Karpas-422 (cell line): ENCODE data around the gene DIAPH3. TPM values are rescaled to one million over a fixed set of nuclear protein-coding genes. Genes with fewer than 3 reads are reported as not detected.

Source experiments
- DNase-seq: peaks from one replicate; pipeline ENCODE4 v3.0.0-alpha.2; 2015
- H2AFZ ChIP-seq: fragments of 200-600 bp; sonication (generic); 2 replicates; pipeline ENCODE4 v1.6.1; 2014; ENCODE audit warnings: antibody characterized with exemption, low read length, mixed read lengths
- H3K27ac ChIP-seq: fragments of 200-600 bp; sonication (generic); 2 replicates; pipeline ENCODE4 v1.5.1; 2014; ENCODE audit warnings: mild to moderate bottlenecking, low read length, moderate library complexity
- H3K27me3 ChIP-seq: fragments of 200-600 bp; sonication (generic); 2 replicates; pipeline ENCODE4 v1.6.1; 2014; ENCODE audit warnings: low read length, mixed read lengths
- H3K36me3 ChIP-seq: fragments of 200-600 bp; sonication (generic); 2 replicates; pipeline ENCODE4 v1.6.1; 2014; ENCODE audit warnings: low read length, mixed read lengths; ENCODE audit not compliant: insufficient read depth
- H3K4me1 ChIP-seq: fragments of 200-600 bp; sonication (generic); 2 replicates; pipeline ENCODE4 v1.6.1; 2014; ENCODE audit warnings: mild to moderate bottlenecking, low read length, mixed read lengths
- H3K4me2 ChIP-seq: fragments of 200-600 bp; sonication (generic); 2 replicates; pipeline ENCODE4 v1.6.1; 2014; ENCODE audit warnings: low read length, low read depth, mild to moderate bottlenecking; ENCODE audit not compliant: poor library complexity, severe bottlenecking
- H3K4me3 ChIP-seq: fragments of 200-600 bp; sonication (generic); 2 replicates; pipeline ENCODE4 v1.5.1; 2014; ENCODE audit warnings: mild to moderate bottlenecking, antibody characterized with exemption, low read length, mixed read lengths
- H3K79me2 ChIP-seq: fragments of 200-600 bp; sonication (generic); 2 replicates; pipeline ENCODE4 v1.6.1; 2014; ENCODE audit warnings: mild to moderate bottlenecking, low read length, mixed read lengths
- H3K9ac ChIP-seq: fragments of 200-600 bp; sonication (generic); 2 replicates; pipeline ENCODE4 v1.6.0; 2014; ENCODE audit warnings: low read length
- H3K9me2 ChIP-seq: fragments of 200-600 bp; sonication (generic), shearing (Covaris generic); replicated peaks from 2 replicates; pipeline ENCODE4 v1.6.0; 2014; ENCODE audit warnings: mild to moderate bottlenecking, low read length, moderate library complexity; ENCODE audit not compliant: insufficient read depth
- H3K9me3 ChIP-seq: fragments of 300-700, 200-600 bp; sonication (generic); 2 replicates; pipeline ENCODE4 v1.6.1; 2014; ENCODE audit warnings: low read length, mixed read lengths
- H4K20me1 ChIP-seq: fragments of 200-600 bp; sonication (generic); 2 replicates; pipeline ENCODE4 v1.6.1; 2014; ENCODE audit warnings: mild to moderate bottlenecking, antibody characterized with exemption, low read length, low read depth; ENCODE audit not compliant: insufficient read depth
- total RNA-seq: library from RNA; depleted of rRNA; stranded (reverse); fragments of >200 nt; shearing (Covaris generic); gene quantifications from 2 replicates; pipeline ENCODE4 v1.2.3, GENCODE V29; 2014; ENCODE audit warnings: low replicate concordance

Gene DIAPH3
- total RNA-seq, 1 experiment from 2014 or later, result 10.0 TPM

GRCh38 chr13:59867867-59868266 is 295.9 kb downstream of the DIAPH3 start:
- Histone ChIP-seq H3K27ac (no peak overlapping the region), H3K9me2 (no peaks in the 10 kb centered on the region), H3K79me2 (no peaks in the 10 kb centered on the region), H3K9me3 (no peaks in the 10 kb centered on the region), H3K4me2 (no peak overlapping the region), H3K9ac (no peak overlapping the region), H3K36me3 (no peaks in the 10 kb centered on the region), H2AFZ (no peak overlapping the region), H3K4me1 (no peaks in the 10 kb centered on the region), H3K4me3 (no peak overlapping the region), H4K20me1 (no peaks in the 10 kb centered on the region), H3K27me3 (no peaks in the 10 kb centered on the region)
- DNase-seq, result no peak

GRCh38 chr13:59865398-59865797 is 298.3 kb downstream of the DIAPH3 start:
- Histone ChIP-seq H3K9ac (no peak overlapping the region), H3K79me2 (no peaks in the 10 kb centered on the region), H3K4me3 (no peak overlapping the region), H2AFZ (no peak overlapping the region), H3K4me1 (no peaks in the 10 kb centered on the region), H3K27ac (no peak overlapping the region), H4K20me1 (no peaks in the 10 kb centered on the region), H3K9me3 (no peaks in the 10 kb centered on the region), H3K4me2 (no peak overlapping the region), H3K27me3 (no peaks in the 10 kb centered on the region), H3K9me2 (no peaks in the 10 kb centered on the region), H3K36me3 (no peaks in the 10 kb centered on the region)
- DNase-seq, result no peak

- Histone ChIP-seq H3K79me2 (no peaks in the 10 kb centered on the region), H3K36me3 (no peaks in the 10 kb centered on the region), H2AFZ (no peak overlapping the region), H4K20me1 (no peaks in the 10 kb centered on the region), H3K27me3 (no peaks in the 10 kb centered on the region), H3K4me1 (no peaks in the 10 kb centered on the region), H3K9ac (no peak overlapping the region), H3K27ac (no peak overlapping the region), H3K9me3 (no peaks in the 10 kb centered on the region), H3K4me2 (no peak overlapping the region), H3K9me2 (0 out of 2 replicates have a peak, but pooled peaks cover 3% of the 10 kb centered on the region), H3K4me3 (no peak overlapping the region)
- no peak for DNase-seq
Observed at GRCh38 chr13:59863621-59864020, 300.1 kb downstream of the DIAPH3 start.

GRCh38 chr13:59861676-59862075 is 302.1 kb downstream of the DIAPH3 start:
- DNase-seq, result no peak
- no peaks in the 10 kb centered on the region for H3K4me1 ChIP-seq
- H3K79me2 ChIP-seq, result no peaks in the 10 kb centered on the region
- no peak overlapping the region for H3K4me2 ChIP-seq
- no peak overlapping the region for H3K9ac ChIP-seq
- H3K27ac ChIP-seq, result no peak overlapping the region
- H3K27me3 ChIP-seq, result no peaks in the 10 kb centered on the region
- H3K9me3 ChIP-seq, result no peaks in the 10 kb centered on the region
- H2AFZ ChIP-seq, result no peak overlapping the region
- no peaks in the 10 kb centered on the region for H3K36me3 ChIP-seq
- 0 out of 2 replicates have a peak, but pooled peaks cover 3% of the 10 kb centered on the region for H3K9me2 ChIP-seq
- no peaks in the 10 kb centered on the region for H4K20me1 ChIP-seq
- H3K4me3 ChIP-seq, result no peak overlapping the region

GRCh38 chr13:59856281-59856810 is 307.4 kb downstream of the DIAPH3 start:
- Histone ChIP-seq H3K27me3 (no peaks in the 10 kb centered on the region), H3K4me1 (no peaks in the 10 kb centered on the region), H3K79me2 (no peaks in the 10 kb centered on the region), H3K9ac (no peak overlapping the region), H3K27ac (no peak overlapping the region), H4K20me1 (no peaks in the 10 kb centered on the region), H2AFZ (no peak overlapping the region), H3K4me3 (no peak overlapping the region), H3K9me2 (0 out of 2 replicates have a peak, but pooled peaks cover 3% of the 10 kb centered on the region), H3K36me3 (0 out of 2 replicates have a peak, but pooled peaks cover 8% of the 10 kb centered on the region), H3K9me3 (no peaks in the 10 kb centered on the region), H3K4me2 (no peak overlapping the region)
- DNase-seq, result no peak

GRCh38 chr13:59846845-59847620 is 316.7 kb downstream of the DIAPH3 start:
- no peaks in the 10 kb centered on the region for H3K36me3 ChIP-seq
- H2AFZ ChIP-seq, result no peak overlapping the region
- no peak for DNase-seq
- no peaks in the 10 kb centered on the region for H3K4me1 ChIP-seq
- no peak overlapping the region for H3K4me2 ChIP-seq
- H4K20me1 ChIP-seq, result no peaks in the 10 kb centered on the region
- no peak overlapping the region for H3K27ac ChIP-seq
- H3K9ac ChIP-seq, result no peak overlapping the region
- no peak overlapping the region for H3K4me3 ChIP-seq
- no peaks in the 10 kb centered on the region for H3K79me2 ChIP-seq
- no peaks in the 10 kb centered on the region for H3K9me2 ChIP-seq
- no peaks in the 10 kb centered on the region for H3K9me3 ChIP-seq
- no peaks in the 10 kb centered on the region for H3K27me3 ChIP-seq

- Histone ChIP-seq H3K4me3 (no peak overlapping the region), H3K9me2 (no peaks in the 10 kb centered on the region), H3K27ac (no peak overlapping the region), H3K4me2 (no peak overlapping the region), H4K20me1 (no peaks in the 10 kb centered on the region), H3K4me1 (no peaks in the 10 kb centered on the region), H3K36me3 (no peaks in the 10 kb centered on the region), H3K9me3 (no peaks in the 10 kb centered on the region), H2AFZ (no peak overlapping the region), H3K9ac (no peak overlapping the region), H3K27me3 (no peaks in the 10 kb centered on the region), H3K79me2 (no peaks in the 10 kb centered on the region)
- no peak for DNase-seq
Observed at GRCh38 chr13:59843040-59843439, 320.7 kb downstream of the DIAPH3 start.

- no peaks in the 10 kb centered on the region for H3K4me1 ChIP-seq
- no peak overlapping the region for H3K9ac ChIP-seq
- H3K4me2 ChIP-seq, result no peak overlapping the region
Observed at GRCh38 chr13:59842507-59842906, 321.2 kb downstream of the DIAPH3 start.

More at GRCh38 chr13:59842507-59842906, 321.2 kb downstream of the DIAPH3 start:
- no peak overlapping the region for H3K4me3 ChIP-seq
- H3K9me3 ChIP-seq, result no peaks in the 10 kb centered on the region
- no peaks in the 10 kb centered on the region for H3K36me3 ChIP-seq
- H4K20me1 ChIP-seq, result no peaks in the 10 kb centered on the region
- H3K27ac ChIP-seq, result no peak overlapping the region
- H3K79me2 ChIP-seq, result no peaks in the 10 kb centered on the region
- DNase-seq, result no peak
- no peaks in the 10 kb centered on the region for H3K27me3 ChIP-seq
- no peaks in the 10 kb centered on the region for H3K9me2 ChIP-seq
- H2AFZ ChIP-seq, result no peak overlapping the region
